Measurements from ENCODE around the gene SYT2.

GRCh38 chr1:202577381-202577780 lies 132.9 kb downstream of the SYT2 start:
- TF ChIP-seq, protein P1, sequence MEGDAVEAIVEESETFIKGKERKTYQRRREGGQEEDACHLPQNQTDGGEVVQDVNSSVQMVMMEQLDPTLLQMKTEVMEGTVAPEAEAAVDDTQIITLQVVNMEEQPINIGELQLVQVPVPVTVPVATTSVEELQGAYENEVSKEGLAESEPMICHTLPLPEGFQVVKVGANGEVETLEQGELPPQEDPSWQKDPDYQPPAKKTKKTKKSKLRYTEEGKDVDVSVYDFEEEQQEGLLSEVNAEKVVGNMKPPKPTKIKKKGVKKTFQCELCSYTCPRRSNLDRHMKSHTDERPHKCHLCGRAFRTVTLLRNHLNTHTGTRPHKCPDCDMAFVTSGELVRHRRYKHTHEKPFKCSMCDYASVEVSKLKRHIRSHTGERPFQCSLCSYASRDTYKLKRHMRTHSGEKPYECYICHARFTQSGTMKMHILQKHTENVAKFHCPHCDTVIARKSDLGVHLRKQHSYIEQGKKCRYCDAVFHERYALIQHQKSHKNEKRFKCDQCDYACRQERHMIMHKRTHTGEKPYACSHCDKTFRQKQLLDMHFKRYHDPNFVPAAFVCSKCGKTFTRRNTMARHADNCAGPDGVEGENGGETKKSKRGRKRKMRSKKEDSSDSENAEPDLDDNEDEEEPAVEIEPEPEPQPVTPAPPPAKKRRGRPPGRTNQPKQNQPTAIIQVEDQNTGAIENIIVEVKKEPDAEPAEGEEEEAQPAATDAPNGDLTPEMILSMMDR (IDR thresholded peaks at IDR 0.05; ENCODE audit: borderline replicate concordance, extremely low read depth, low read length, poor library complexity, severe bottlenecking), result no peak
- no peak for TF ChIP-seq EZH2 (IDR thresholded peaks at IDR 0.05; ENCODE audit: borderline replicate concordance, low read depth, low read length, severe bottlenecking)

Measured in DND-41 (cell line).